ENCODE data around the gene PRKCA. TPM values are rescaled to one million over a fixed set of nuclear protein-coding genes. Genes with fewer than 3 reads are reported as not detected.

Gene PRKCA
- total RNA-seq, 1 experiment from 2014 or later: 29.6 TPM

DNA sequence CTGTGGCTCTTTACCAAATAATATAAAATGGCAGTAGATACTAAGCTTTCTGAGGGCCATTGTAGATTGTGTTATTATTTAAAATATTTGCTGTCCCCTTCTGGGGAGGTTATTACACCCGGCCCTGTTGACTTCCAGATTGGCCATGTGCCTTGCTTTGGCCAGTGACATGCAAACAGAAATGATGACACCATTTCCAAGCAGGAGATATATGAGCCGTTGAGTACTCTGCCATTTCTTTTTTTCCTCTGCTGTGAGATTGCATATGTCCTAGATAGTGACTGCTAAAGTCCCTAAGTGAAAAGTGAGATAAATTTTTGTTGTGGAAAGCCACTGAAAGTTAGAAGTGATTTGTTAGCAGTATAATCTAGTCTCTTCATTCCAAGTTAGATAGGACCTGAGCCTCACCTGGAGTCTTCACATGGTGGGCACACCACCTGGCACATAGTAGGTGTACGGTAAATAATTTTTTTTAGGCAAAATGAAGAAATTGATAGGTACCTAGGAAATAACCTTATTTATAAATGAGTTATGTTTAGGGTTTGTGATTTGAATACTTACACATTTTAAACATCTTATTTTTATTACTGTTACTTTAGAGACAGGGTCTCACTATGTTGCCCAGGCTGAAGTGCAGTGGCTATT is 328.5 kb downstream of the PRKCA start:
- DNase-seq: no peak
- H3K36me3 Mint-ChIP-seq (ENCODE audit: insufficient read depth, unreplicated experiment): no peaks in the 10 kb centered on the region
- ChIA-PET CTCF (no interaction called here), POLR2A (no interaction called here)
- no peaks in the 10 kb centered on the region for H3K4me1 ChIP-seq
- H3K27me3 ChIP-seq (replicated peaks; ENCODE audit: control insufficient read depth, insufficient read depth, low read length): no peaks in the 10 kb centered on the region
- no peak overlapping the region for H3K27ac Mint-ChIP-seq (ENCODE audit: unreplicated experiment)
- no peaks in the 10 kb centered on the region for H3K9me3 Mint-ChIP-seq (ENCODE audit: unreplicated experiment)
- TF ChIP-seq, protein P1, sequence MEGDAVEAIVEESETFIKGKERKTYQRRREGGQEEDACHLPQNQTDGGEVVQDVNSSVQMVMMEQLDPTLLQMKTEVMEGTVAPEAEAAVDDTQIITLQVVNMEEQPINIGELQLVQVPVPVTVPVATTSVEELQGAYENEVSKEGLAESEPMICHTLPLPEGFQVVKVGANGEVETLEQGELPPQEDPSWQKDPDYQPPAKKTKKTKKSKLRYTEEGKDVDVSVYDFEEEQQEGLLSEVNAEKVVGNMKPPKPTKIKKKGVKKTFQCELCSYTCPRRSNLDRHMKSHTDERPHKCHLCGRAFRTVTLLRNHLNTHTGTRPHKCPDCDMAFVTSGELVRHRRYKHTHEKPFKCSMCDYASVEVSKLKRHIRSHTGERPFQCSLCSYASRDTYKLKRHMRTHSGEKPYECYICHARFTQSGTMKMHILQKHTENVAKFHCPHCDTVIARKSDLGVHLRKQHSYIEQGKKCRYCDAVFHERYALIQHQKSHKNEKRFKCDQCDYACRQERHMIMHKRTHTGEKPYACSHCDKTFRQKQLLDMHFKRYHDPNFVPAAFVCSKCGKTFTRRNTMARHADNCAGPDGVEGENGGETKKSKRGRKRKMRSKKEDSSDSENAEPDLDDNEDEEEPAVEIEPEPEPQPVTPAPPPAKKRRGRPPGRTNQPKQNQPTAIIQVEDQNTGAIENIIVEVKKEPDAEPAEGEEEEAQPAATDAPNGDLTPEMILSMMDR (IDR thresholded peaks at IDR 0.05; ENCODE audit: insufficient read depth in 1 of 2, low read depth in 1 of 2, low read length in 1 of 2, severe bottlenecking in 1 of 2, unreplicated experiment in 1 of 2): no peak
- no peaks in the 10 kb centered on the region for H3K36me3 ChIP-seq (ENCODE audit: control insufficient read depth, insufficient read depth, low read length)
- H3K4me1 Mint-ChIP-seq (ENCODE audit: low read depth, unreplicated experiment): no peaks in the 10 kb centered on the region
- BruUV-seq (replicated peaks): no TSS peak
- H3K4me3 Mint-ChIP-seq (ENCODE audit: unreplicated experiment): no peak overlapping the region
- intact Hi-C loops (cut with micrococcal nuclease; ENCODE audit: unreplicated experiment): no loop called here
- H3K27me3 Mint-ChIP-seq (ENCODE audit: insufficient read depth, unreplicated experiment): no peaks in the 10 kb centered on the region
- no peak overlapping the region for H3K4me3 ChIP-seq (ENCODE audit: low read depth, low read length)
- H3K9me3 ChIP-seq: no peaks in the 10 kb centered on the region

DNA sequence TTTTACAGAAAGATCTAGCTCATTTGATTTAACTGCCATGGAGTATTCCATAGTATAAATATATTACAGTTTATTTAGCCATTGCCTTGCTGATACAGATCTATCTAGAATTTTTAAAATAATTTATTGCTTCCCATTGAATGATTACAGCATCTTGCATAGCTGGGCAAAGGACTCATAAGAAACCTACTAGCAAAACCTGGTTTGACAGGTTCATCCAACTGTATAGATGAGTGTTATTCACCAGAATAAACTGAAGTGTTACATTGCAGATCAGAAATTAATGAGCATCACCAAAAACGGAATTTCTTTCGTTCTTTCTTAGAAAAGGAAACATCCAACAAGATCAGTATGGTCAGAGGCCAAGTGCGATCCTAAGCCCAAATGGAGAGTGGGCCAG is 330.3 kb downstream of the PRKCA start:
- CTCF ChIA-PET: interaction anchor here (0.9 kb wide), 1 partner anchor 41 kb away, joined by 5 read pairs; no protein-coding TSS in a partner anchor
- no TSS peak for BruUV-seq (replicated peaks)
- Mint-ChIP-seq H3K36me3 (ENCODE audit: insufficient read depth, unreplicated experiment) (no peaks in the 10 kb centered on the region), H3K4me3 (ENCODE audit: unreplicated experiment) (no peak overlapping the region), H3K27ac (ENCODE audit: unreplicated experiment) (no peak overlapping the region), H3K9me3 (ENCODE audit: unreplicated experiment) (no peaks in the 10 kb centered on the region), H3K4me1 (ENCODE audit: low read depth, unreplicated experiment) (no peaks in the 10 kb centered on the region), H3K27me3 (ENCODE audit: insufficient read depth, unreplicated experiment) (no peaks in the 10 kb centered on the region)
- Histone ChIP-seq H3K27me3 (replicated peaks; ENCODE audit: control insufficient read depth, insufficient read depth, low read length) (no peaks in the 10 kb centered on the region), H3K9me3 (no peaks in the 10 kb centered on the region), H3K4me3 (ENCODE audit: low read depth, low read length) (no peak overlapping the region), H3K36me3 (ENCODE audit: control insufficient read depth, insufficient read depth, low read length) (no peaks in the 10 kb centered on the region), H3K4me1 (no peaks in the 10 kb centered on the region)
- intact Hi-C loops (cut with micrococcal nuclease; ENCODE audit: unreplicated experiment): no loop called here
- POLR2A ChIA-PET: no interaction called here
- no peak for DNase-seq
- TF ChIP-seq, protein P1 (IDR thresholded peaks at IDR 0.05; ENCODE audit: insufficient read depth in 1 of 2, low read depth in 1 of 2, low read length in 1 of 2, severe bottlenecking in 1 of 2, unreplicated experiment in 1 of 2): no peak

DNA sequence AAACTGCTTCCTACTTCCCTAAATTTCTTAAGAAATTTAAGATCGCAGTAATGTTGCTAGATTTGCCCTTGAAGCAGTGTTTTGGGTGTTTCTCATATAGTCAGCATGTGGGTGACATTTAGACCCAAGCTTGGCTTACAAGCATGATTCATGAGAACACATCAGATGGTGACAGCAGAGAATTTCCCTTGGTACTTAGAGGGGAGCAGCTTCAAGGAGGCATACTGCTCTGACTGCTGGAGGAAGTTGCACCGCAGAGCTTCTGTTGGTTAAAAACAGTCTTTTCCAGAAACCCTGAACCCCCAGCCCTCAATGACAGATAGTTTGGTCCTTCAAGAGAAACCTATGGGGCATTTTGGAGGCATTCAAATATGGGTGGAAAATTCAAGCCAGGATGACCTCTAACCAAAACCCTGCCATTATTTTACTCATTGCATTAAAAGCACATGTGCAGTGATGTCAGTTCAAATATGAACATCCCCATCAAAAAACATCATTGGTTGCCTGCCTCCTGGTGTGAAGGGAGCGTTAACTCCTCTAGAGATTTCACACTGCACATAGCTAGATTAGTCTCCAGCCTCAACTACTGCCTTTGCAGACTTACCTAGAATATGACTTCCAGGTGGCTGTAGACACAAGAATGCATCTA is 331.0 kb downstream of the PRKCA start:
- Mint-ChIP-seq H3K36me3 (ENCODE audit: insufficient read depth, unreplicated experiment) (no peaks in the 10 kb centered on the region), H3K27me3 (ENCODE audit: insufficient read depth, unreplicated experiment) (no peaks in the 10 kb centered on the region), H3K4me1 (ENCODE audit: low read depth, unreplicated experiment) (no peaks in the 10 kb centered on the region), H3K9me3 (ENCODE audit: unreplicated experiment) (no peaks in the 10 kb centered on the region), H3K27ac (ENCODE audit: unreplicated experiment) (no peak overlapping the region), H3K4me3 (ENCODE audit: unreplicated experiment) (no peak overlapping the region)
- no TSS peak for BruUV-seq (replicated peaks)
- POLR2A ChIA-PET: no interaction called here
- intact Hi-C loops (cut with micrococcal nuclease; ENCODE audit: unreplicated experiment): no loop called here
- no peak overlapping the region for H3K4me3 ChIP-seq (ENCODE audit: low read depth, low read length)
- TF ChIP-seq, protein P1 (IDR thresholded peaks at IDR 0.05; ENCODE audit: insufficient read depth in 1 of 2, low read depth in 1 of 2, low read length in 1 of 2, severe bottlenecking in 1 of 2, unreplicated experiment in 1 of 2): no peak
- no peaks in the 10 kb centered on the region for H3K36me3 ChIP-seq (ENCODE audit: control insufficient read depth, insufficient read depth, low read length)
- no peaks in the 10 kb centered on the region for H3K27me3 ChIP-seq (replicated peaks; ENCODE audit: control insufficient read depth, insufficient read depth, low read length)
- H3K4me1 ChIP-seq: no peaks in the 10 kb centered on the region
- H3K9me3 ChIP-seq: no peaks in the 10 kb centered on the region
- CTCF ChIA-PET: no interaction called here
- DNase-seq: no peak

All from Caco-2 (cell line).